DOHH2 (cell line): ENCODE results near the gene TSHZ2.
"Not testable (repeated sequence)": the region's sequence is repeated elsewhere in the genome, so short reads cannot be mapped to it uniquely, and the experiment has no call there.

Experiments
- H3F3A ChIP-seq: fragments of 200-600 bp; sonication (generic), shearing (Covaris generic); 2 replicates; pipeline ENCODE4 v1.6.0; 2016; ENCODE audit warnings: antibody characterized with exemption, mild to moderate bottlenecking; ENCODE audit not compliant: control insufficient read depth, insufficient read depth
- H3K27ac ChIP-seq: fragments of 200-600 bp; sonication (generic); 2 replicates; pipeline ENCODE4 v1.5.1; 2014; ENCODE audit warnings: low read depth, mild to moderate bottlenecking, low read length, moderate library complexity
- H3K27me3 ChIP-seq: fragments of 200-600 bp; sonication (generic); 2 replicates; pipeline ENCODE4 v1.6.1; 2014; ENCODE audit warnings: mild to moderate bottlenecking, low read length, mixed read lengths; ENCODE audit not compliant: control insufficient read depth
- H3K36me3 ChIP-seq: fragments of 200-600 bp; sonication (generic); 2 replicates; pipeline ENCODE4 v1.6.1; 2014; ENCODE audit warnings: mild to moderate bottlenecking, low read length, moderate library complexity, mixed read lengths; ENCODE audit not compliant: control insufficient read depth
- H3K4me1 ChIP-seq: fragments of 200-600 bp; sonication (generic); 2 replicates; pipeline ENCODE4 v1.6.1; 2014; ENCODE audit warnings: mild to moderate bottlenecking, low read length, mixed read lengths; ENCODE audit not compliant: control insufficient read depth
- H3K4me2 ChIP-seq: fragments of 200-600 bp; sonication (generic); 2 replicates; pipeline ENCODE4 v1.6.0; 2014; ENCODE audit warnings: mild to moderate bottlenecking, low read length, moderate library complexity
- H3K4me3 ChIP-seq: fragments of 200-600 bp; sonication (generic); 2 replicates; pipeline ENCODE4 v1.5.1; 2014; ENCODE audit warnings: mild to moderate bottlenecking, low read length, mixed read lengths
- H3K79me2 ChIP-seq: fragments of 200-600 bp; sonication (generic); 2 replicates; pipeline ENCODE4 v1.6.1; 2014; ENCODE audit warnings: mild to moderate bottlenecking, low read length, mixed read lengths; ENCODE audit not compliant: control insufficient read depth
- H3K9me2 ChIP-seq: fragments of 200-600 bp; sonication (generic); replicated peaks from 2 replicates; pipeline ENCODE4 v1.6.1; 2014; ENCODE audit warnings: mild to moderate bottlenecking, low read length, mixed read lengths; ENCODE audit not compliant: control insufficient read depth
- H3K9me3 ChIP-seq: fragments of 200-600 bp; sonication (generic); 2 replicates; pipeline ENCODE4 v1.6.1; 2014; ENCODE audit warnings: antibody characterized with exemption, low read length, mixed read lengths; ENCODE audit not compliant: control insufficient read depth, insufficient read depth
- H4K20me1 ChIP-seq: fragments of 200-600 bp; sonication (generic); 2 replicates; pipeline ENCODE4 v1.6.0; 2014; ENCODE audit warnings: low read depth, mild to moderate bottlenecking, antibody characterized with exemption, low read length, moderate library complexity; ENCODE audit not compliant: control insufficient read depth, insufficient read depth
- CTCF ChIP-seq: fragments of 200-600 bp; sonication (generic); IDR thresholded peaks from one replicate; pipeline ENCODE4 v1.5.1; 2014; ENCODE audit warnings: antibody characterized with exemption, mild to moderate bottlenecking, low read depth, low read length; ENCODE audit not compliant: poor library complexity, severe bottlenecking
- EZH2phosphoT487 ChIP-seq: fragments of 200-600 bp; sonication (generic); IDR thresholded peaks from 2 replicates; pipeline ENCODE4 v1.6.1; 2017; ENCODE audit warnings: borderline replicate concordance, mild to moderate bottlenecking, antibody characterized with exemption, low read length, moderate library complexity, mixed read lengths

TSHZ2 gene

GRCh38 chr20:52963131-52963530 is 9.0 kb upstream of the TSHZ2 start:
- Histone ChIP-seq H3K4me1 (peaks cover 41% of the 10 kb centered on the region), H3K79me2 (no peaks in the 10 kb centered on the region), H3F3A (no peaks in the 10 kb centered on the region), H3K9me3 (no peaks in the 10 kb centered on the region), H3K27ac (no peak overlapping the region), H3K4me2 (no peak overlapping the region), H3K9me2 (no peaks in the 10 kb centered on the region), H3K36me3 (no peaks in the 10 kb centered on the region), H3K27me3 (no peaks in the 10 kb centered on the region), H4K20me1 (no peaks in the 10 kb centered on the region), H3K4me3 (no peak overlapping the region)
- TF ChIP-seq EZH2phosphoT487 (no peak), CTCF (no peak)

GRCh38 chr20:52964131-52964530 is 8.0 kb upstream of the TSHZ2 start:
- peaks cover 36% of the 10 kb centered on the region for H3K4me1 ChIP-seq
- no peaks in the 10 kb centered on the region for H3K9me2 ChIP-seq
- TF ChIP-seq EZH2phosphoT487, result no peak
- TF ChIP-seq CTCF, result no peak
- H3K27me3 ChIP-seq, result no peaks in the 10 kb centered on the region
- no peaks in the 10 kb centered on the region for H3F3A ChIP-seq
- H3K9me3 ChIP-seq, result no peaks in the 10 kb centered on the region
- no peak overlapping the region for H3K4me3 ChIP-seq
- H3K27ac ChIP-seq, result no peak overlapping the region
- H4K20me1 ChIP-seq, result no peaks in the 10 kb centered on the region
- no peaks in the 10 kb centered on the region for H3K36me3 ChIP-seq
- no peak overlapping the region for H3K4me2 ChIP-seq
- no peaks in the 10 kb centered on the region for H3K79me2 ChIP-seq

- Histone ChIP-seq H3K27me3 (no peaks in the 10 kb centered on the region), H3K4me1 (peaks cover 27% of the 10 kb centered on the region), H3K4me3 (no peak overlapping the region), H3K4me2 (no peak overlapping the region), H3F3A (no peaks in the 10 kb centered on the region), H3K79me2 (no peaks in the 10 kb centered on the region), H3K9me2 (no peaks in the 10 kb centered on the region), H3K36me3 (no peaks in the 10 kb centered on the region), H4K20me1 (no peaks in the 10 kb centered on the region), H3K9me3 (no peaks in the 10 kb centered on the region), H3K27ac (no peak overlapping the region)
- no peak for TF ChIP-seq EZH2phosphoT487
- no peak for TF ChIP-seq CTCF
These were observed 6.8 kb upstream of the TSHZ2 start for GRCh38 chr20:52965380-52965779.

- Histone ChIP-seq H3K79me2 (no peaks in the 10 kb centered on the region), H3K4me3 (no peak overlapping the region), H3K27me3 (no peaks in the 10 kb centered on the region), H3K9me3 (no peaks in the 10 kb centered on the region), H3K4me2 (no peak overlapping the region), H3F3A (no peaks in the 10 kb centered on the region), H4K20me1 (no peaks in the 10 kb centered on the region), H3K4me1 (peaks cover 22% of the 10 kb centered on the region), H3K36me3 (no peaks in the 10 kb centered on the region), H3K27ac (no peak overlapping the region), H3K9me2 (no peaks in the 10 kb centered on the region)
- TF ChIP-seq CTCF (no peak), EZH2phosphoT487 (no peak)
These were observed 6.3 kb upstream of the TSHZ2 start for GRCh38 chr20:52965819-52966218.

GRCh38 chr20:52966543-52966942 is 5.6 kb upstream of the TSHZ2 start:
- H3K4me1 ChIP-seq, result peaks cover 16% of the 10 kb centered on the region
- H3K9me2 ChIP-seq, H3K27me3 ChIP-seq: not testable (repeated sequence)

More at GRCh38 chr20:52966543-52966942, 5.6 kb upstream of the TSHZ2 start:
- H3K4me3 ChIP-seq, H3K4me2 ChIP-seq, H3K9me3 ChIP-seq, H3K36me3 ChIP-seq, H3K27ac ChIP-seq, H3K79me2 ChIP-seq, H4K20me1 ChIP-seq, H3F3A ChIP-seq: not testable (repeated sequence)
